ENCODE results near the gene MYL6B.
A peak's percentile ranks its signal among the peaks of the same experiment; 100 is the strongest.

MYL6B gene

DNA sequence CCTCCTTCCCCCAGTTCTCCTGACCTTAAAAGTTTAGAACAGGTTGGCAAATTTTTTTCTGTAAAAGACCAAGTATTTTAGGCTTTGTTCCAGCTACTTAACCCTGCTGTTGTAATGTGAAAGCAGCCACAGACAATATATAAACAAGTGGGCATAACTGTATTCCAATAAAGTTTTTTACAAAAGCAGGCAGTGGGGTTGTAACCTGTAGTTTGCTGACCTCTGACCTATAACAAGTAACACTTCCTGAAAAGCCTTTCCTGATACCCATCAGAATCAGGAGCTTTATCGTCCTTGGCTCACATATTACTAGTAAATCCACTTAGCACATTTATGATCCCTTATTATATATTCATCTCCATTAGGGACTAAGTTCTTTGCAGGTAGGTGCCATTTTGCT, 50.0 kb downstream of the MYL6B start:
- no peak for TF ChIP-seq CTCF (IDR thresholded peaks at IDR 0.05; ENCODE audit: insufficient read depth, low read depth, low read length, missing control alignments)
- H3K4me3 ChIP-seq (ENCODE audit: low read depth, low read length): no peak overlapping the region
- no peak for DNase-seq (ENCODE audit: low read depth)

- TF ChIP-seq CTCF (IDR thresholded peaks at IDR 0.05; ENCODE audit: insufficient read depth, low read depth, low read length, missing control alignments): no peak
- DNase-seq (ENCODE audit: low read depth): no peak
- H3K4me3 ChIP-seq (ENCODE audit: low read depth, low read length): no peak overlapping the region
These were observed 50.5 kb downstream of the MYL6B start for GRCh38 chr12:56202838-56203237.

DNA sequence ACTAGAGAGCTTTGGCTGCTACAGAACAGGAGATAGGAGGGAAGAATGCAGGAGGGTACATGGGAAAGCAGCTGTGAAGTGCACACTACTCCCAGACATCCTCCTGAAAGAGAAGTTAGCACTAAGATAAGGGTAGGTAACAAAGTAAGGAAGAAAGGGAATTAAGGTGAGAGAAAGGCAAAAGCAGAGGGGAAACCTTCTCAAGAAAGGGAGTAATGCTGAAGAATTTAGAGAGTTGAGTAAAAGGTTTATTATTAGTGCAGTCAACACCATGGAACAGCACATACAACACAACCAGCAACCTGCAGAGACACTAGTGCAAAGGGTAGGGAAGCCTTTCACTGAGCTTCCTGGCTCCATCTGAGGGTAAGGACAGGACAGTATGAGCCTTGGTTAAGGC, 51.9 kb downstream of the MYL6B start:
- no peak for DNase-seq (ENCODE audit: low read depth)
- no peak for TF ChIP-seq CTCF (IDR thresholded peaks at IDR 0.05; ENCODE audit: insufficient read depth, low read depth, low read length, missing control alignments)
- H3K4me3 ChIP-seq (ENCODE audit: low read depth, low read length): no peak overlapping the region

GRCh38 chr12:56205445-56205844, 53.1 kb downstream of the MYL6B start:
- no peak for DNase-seq (ENCODE audit: low read depth)
- H3K4me3 ChIP-seq (ENCODE audit: low read depth, low read length): no peak overlapping the region
- no peak for TF ChIP-seq CTCF (IDR thresholded peaks at IDR 0.05; ENCODE audit: insufficient read depth, low read depth, low read length, missing control alignments)

DNA sequence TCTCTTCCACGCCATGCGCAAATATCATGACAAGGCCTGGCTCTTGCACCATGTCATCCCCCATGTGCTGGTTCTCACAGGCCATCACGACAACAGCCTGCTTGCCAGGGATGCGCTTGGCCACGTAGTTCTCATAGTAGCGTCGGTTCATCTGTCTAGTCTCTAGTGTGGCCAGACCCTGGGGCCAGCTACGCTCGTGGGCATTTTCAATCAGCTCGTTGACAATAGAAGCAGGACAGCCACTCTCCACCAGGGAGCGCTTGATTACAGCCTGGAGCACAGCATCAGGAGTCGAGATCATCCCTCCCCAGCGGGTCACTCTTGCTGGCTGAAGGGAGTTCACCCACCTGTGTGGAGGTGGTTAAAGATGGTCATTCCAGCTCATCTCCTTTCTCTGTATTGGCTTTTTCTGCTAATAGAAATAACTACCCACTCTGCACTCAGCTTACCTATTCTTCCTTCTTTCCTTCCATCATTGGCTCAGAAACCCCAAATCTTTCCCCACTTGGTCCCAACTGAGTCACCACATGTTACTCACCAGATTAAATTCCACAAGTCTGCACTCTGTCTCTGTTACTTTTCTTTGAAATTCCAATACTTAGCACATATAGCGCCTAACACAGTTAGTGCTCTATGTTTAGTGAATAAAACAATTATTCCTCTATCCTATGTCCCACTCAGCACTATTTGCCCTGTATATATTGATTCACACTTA, 54.2 kb downstream of the MYL6B start:
- peak; percentile 62 for TF ChIP-seq CTCF (IDR thresholded peaks at IDR 0.05; ENCODE audit: insufficient read depth, low read depth, low read length, missing control alignments)
- no peak overlapping the region for H3K4me3 ChIP-seq (ENCODE audit: low read depth, low read length)
- peak; percentile 62 for DNase-seq (ENCODE audit: low read depth)

Data from GM12865 (cell line).